Measurements from ENCODE around the gene SFR1.

Gene SFR1, protein sequence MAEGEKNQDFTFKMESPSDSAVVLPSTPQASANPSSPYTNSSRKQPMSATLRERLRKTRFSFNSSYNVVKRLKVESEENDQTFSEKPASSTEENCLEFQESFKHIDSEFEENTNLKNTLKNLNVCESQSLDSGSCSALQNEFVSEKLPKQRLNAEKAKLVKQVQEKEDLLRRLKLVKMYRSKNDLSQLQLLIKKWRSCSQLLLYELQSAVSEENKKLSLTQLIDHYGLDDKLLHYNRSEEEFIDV

GRCh38 chr10:104121485-104122224, at the start of gene SFR1:
Gene SFR1, plus strand, starts transcription at chr10:104122171. Its CDS starts 13 bp downstream, at chr10:104122184.
- DNase-seq (ENCODE audit: insufficient read length, low spot score) = peak; percentile 63
- FAIRE-seq = peak; percentile 72
- peak; percentile 79 for TF ChIP-seq POLR2A (IDR thresholded peaks at IDR 0.05; ENCODE audit: low read depth, low read length)

DNA sequence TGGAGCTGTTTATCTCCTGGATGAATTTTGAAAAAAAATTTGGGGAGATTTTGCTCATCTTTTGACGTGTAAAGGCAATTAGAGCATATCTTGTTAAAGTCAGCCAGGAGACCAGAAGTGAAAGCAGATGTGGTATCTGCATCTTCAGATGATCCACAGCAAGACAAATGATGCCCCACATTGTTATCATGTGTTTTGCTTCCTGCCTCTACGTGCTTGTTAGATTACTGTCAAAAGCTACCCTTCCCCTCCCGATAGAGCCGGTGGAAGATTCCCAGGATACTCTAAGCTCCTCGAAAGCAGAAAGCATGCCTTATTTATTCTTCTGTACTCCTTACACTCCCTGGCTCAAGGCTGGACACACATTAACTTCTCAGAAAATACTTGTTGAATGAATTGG, 49.2 kb upstream of the SFR1 start:
- FAIRE-seq (no peak), DNase-seq (ENCODE audit: insufficient read length, low spot score) (no peak)
- TF ChIP-seq POLR2A (IDR thresholded peaks at IDR 0.05; ENCODE audit: low read depth, low read length) = no peak

DNA sequence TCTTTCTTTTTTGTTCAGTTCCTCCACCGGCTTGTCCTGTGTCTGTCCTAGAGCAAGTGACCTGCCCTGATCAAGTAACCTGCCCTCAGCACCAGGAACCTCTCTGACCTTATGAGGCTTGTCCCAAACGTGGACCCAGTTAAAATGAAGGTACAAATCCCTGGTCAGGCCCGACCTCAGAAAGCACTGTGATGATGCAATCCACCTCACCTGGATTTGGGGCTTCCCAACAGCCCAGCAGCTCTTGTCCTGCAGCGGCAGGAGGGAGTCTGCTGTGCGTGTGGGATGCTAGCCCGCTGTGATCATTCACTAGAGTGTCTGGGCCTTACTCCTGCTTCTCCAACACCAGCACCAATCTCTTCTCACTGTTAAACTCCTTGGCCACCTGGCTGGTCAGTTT, 47.5 kb upstream of the SFR1 start:
- TF ChIP-seq POLR2A (IDR thresholded peaks at IDR 0.05; ENCODE audit: low read depth, low read length) = no peak
- FAIRE-seq (no peak), DNase-seq (ENCODE audit: insufficient read length, low spot score) (no peak)

DNA sequence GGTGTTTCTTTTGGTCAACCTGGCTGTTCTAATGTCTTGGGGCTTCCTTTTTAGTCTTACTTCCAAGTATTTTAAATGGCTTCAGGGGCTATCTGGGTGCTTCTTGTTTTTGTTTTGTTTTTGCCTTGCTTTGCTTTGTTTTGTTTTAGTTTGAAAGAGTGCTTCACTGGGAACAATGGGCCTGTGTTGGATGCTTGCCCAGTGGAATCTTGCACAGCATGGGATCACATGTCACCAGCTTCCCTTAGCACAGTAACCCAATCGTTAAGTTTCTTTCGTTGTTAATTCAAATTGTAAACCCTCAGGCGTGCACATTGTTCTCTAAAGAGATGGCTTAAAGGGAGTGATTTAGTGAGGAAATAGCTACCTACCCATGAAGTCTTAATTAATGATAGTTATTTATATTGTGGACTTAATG, 45.2 kb upstream of the SFR1 start:
- TF ChIP-seq POLR2A (IDR thresholded peaks at IDR 0.05; ENCODE audit: low read depth, low read length) = no peak
- DNase-seq (ENCODE audit: insufficient read length, low spot score) = no peak
- FAIRE-seq = no peak

DNA sequence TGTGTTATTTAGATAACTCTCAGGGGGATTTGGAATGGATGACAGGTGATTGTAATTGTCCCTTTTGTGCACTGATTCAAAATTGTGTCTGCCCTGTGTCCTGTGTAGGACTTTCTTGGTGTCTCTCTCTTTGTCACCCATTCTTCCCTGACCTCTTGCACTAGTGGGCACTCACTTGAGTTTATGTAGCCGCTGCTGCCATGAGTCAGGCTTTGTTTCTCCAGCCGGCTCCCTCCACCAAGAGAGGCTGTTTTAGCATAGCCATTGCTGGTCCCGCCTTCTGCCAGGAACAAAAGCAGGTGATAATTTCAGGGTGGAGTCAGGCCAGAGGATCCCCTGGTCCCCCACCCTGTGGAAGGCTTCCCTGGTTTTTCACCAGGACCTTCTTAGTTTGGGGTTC, 44.7 kb upstream of the SFR1 start:
- TF ChIP-seq POLR2A (IDR thresholded peaks at IDR 0.05; ENCODE audit: low read depth, low read length) = no peak
- no peak for FAIRE-seq
- DNase-seq (ENCODE audit: insufficient read length, low spot score) = no peak

DNA sequence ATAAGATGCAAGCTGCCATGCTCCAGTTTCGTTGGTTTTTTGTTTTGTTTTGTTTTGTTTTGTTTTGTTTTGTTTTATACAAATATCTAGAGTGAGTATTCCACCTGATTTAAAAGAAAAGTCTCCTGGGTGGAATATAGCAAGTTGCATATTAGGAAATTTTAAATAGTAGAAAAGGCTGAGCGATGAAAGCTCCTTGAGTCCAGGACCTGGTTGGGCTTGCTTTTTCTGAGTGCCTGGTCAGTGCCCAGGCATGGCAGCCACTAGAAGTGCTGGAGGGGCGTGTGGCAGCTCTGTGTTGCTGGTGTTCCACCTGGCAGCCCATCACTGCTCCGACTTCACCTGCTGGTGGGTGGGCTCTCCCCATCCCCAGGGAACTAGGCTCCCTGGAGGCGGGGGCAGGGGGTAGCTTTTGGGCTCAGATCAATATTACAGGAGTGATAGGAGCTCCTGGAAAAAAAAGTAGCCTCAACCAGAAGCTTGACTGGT, 44.3 kb upstream of the SFR1 start:
- TF ChIP-seq POLR2A (IDR thresholded peaks at IDR 0.05; ENCODE audit: low read depth, low read length) = no peak
- no peak for DNase-seq (ENCODE audit: insufficient read length, low spot score)
- no peak for FAIRE-seq

DNA sequence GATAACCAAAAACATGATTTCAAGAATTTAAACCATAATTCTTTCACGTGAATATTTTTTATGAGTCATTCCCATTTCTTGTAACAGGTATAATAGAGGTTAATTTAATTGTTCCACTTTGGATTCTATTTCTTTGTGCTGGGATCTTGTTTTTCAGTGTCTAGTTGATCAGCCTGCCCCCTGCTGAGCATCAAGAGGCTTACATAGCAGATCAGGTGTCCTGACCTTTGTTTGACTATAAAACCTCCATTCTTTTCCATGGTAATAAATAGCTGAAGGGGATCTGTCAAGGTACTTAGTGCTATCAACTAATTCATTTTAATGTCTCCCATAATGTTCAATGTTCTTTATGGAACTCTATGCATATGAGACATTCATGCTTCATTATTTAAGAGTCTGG, 41.2 kb upstream of the SFR1 start:
- TF ChIP-seq POLR2A (IDR thresholded peaks at IDR 0.05; ENCODE audit: low read depth, low read length) = no peak
- DNase-seq (ENCODE audit: insufficient read length, low spot score) (no peak), FAIRE-seq (no peak)

GRCh38 chr10:104081998-104082397, 40.0 kb upstream of the SFR1 start:
- no peak for TF ChIP-seq POLR2A (IDR thresholded peaks at IDR 0.05; ENCODE audit: low read depth, low read length)
- DNase-seq (ENCODE audit: insufficient read length, low spot score) (no peak), FAIRE-seq (no peak)

GRCh38 chr10:104084482-104085142, 37.4 kb upstream of the SFR1 start:
- no peak for TF ChIP-seq POLR2A (IDR thresholded peaks at IDR 0.05; ENCODE audit: low read depth, low read length)
- FAIRE-seq (no peak), DNase-seq (ENCODE audit: insufficient read length, low spot score) (no peak)

DNA sequence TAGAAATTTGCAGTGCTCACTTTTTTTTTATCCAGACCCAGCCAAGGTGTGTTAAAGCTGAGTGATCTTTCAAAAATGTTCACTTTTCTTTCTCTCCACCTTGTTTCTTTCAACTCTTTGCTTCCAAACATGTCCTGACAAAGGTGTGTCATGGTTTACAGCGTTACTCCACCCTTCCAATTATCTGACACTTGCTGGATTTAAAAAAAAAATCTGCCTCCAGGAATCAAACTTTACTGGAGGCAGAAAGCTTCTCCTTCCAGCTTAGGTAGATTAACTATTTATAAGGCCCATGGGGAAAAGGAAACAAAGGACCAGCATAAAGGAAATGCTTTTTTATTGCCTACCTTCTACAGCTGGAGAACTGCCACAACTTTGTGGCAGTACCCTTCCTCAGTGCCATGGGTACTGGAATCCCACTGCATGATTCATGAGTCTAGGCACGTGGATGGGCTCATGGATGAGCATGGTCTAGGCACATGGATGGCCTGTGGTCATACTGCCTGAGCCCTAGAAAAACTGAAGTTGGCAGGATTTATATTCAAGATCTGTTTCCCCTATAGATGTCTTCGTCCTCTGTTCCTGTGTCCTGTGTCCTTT, 36.1 kb upstream of the SFR1 start, which contains the start of gene COL17A1:
Gene COL17A1, minus strand, starts transcription at position 80 of the 600 bp plus-strand sequence. CDS start 5,207 bp downstream, outside the sequence.
- TF ChIP-seq POLR2A (IDR thresholded peaks at IDR 0.05; ENCODE audit: low read depth, low read length) = no peak
- FAIRE-seq = no peak
- no peak for DNase-seq (ENCODE audit: insufficient read length, low spot score)

DNA sequence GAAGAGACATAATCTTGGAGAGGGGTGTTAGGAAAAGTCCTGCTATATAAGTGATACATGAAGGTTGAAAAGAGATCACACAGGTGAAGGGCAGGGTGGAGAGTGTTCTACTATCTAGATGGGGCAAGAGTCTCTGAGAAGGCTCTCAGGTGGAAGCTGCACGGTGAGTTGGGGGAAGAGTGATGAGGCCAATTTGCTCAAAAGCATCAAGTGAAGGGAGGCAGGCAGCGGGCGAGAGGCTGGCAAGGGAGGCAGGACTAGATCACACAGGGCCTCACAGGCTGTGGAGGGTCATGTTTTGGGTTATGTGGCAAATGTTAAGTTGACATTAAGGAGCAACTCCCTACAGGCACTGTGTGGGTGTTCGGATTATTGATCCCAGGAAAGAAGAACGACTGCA, 33.7 kb upstream of the SFR1 start:
- FAIRE-seq (no peak), DNase-seq (ENCODE audit: insufficient read length, low spot score) (no peak)
- TF ChIP-seq POLR2A (IDR thresholded peaks at IDR 0.05; ENCODE audit: low read depth, low read length) = no peak

GRCh38 chr10:104089621-104090020, 32.4 kb upstream of the SFR1 start:
- FAIRE-seq (no peak), DNase-seq (ENCODE audit: insufficient read length, low spot score) (no peak)
- no peak for TF ChIP-seq POLR2A (IDR thresholded peaks at IDR 0.05; ENCODE audit: low read depth, low read length)

DNA sequence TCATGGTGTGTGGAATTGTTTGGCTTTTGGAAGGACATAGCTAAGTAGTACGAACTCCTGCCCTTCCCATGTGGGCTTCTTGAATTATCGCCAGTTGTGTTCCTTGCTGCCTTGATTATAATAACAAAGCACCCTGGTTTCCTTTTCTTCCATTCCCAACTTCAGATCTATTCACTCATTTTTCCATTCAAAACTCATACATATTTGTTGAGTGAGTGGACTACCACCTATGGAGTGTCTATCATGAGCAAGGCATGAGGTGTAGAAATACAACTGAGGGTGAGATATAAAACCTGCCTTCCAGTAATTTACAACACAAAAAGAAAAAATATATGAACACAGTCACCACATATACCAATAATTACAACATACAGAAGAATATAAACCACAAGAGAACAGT, 31.4 kb upstream of the SFR1 start:
- no peak for FAIRE-seq
- TF ChIP-seq POLR2A (IDR thresholded peaks at IDR 0.05; ENCODE audit: low read depth, low read length) = no peak
- DNase-seq (ENCODE audit: insufficient read length, low spot score) = no peak

DNA sequence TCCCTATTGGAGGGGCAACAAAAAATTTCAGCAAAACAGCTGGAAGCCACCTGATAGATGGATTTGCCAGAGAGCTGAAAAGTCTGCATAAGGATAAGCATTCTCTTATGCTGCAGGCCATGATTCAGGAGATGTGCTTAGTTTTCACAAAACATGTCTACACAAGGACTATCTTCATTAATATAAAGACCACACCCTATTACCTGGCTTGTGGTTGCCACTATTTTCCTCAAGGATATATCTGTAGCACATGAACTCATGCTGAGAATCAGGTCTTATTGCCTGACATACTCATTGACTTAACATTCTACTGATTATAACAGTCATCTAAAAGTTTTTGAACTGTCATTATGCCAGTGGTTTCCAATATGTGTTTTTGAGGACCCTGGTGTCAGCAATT, 29.2 kb upstream of the SFR1 start:
- FAIRE-seq (no peak), DNase-seq (ENCODE audit: insufficient read length, low spot score) (no peak)
- no peak for TF ChIP-seq POLR2A (IDR thresholded peaks at IDR 0.05; ENCODE audit: low read depth, low read length)

Data from H54 (cell line).